ENCODE data around the gene FSD1. TPM values are rescaled to one million over a fixed set of nuclear protein-coding genes. Genes with fewer than 3 reads are reported as not detected.

The FSD1 gene
- total and polyA plus RNA-seq, 9 of the 15 experiments (the other 6 are each of a cell fraction or from before 2014, with no cell fraction given): 0.11 to 1.9 (median 0.94) TPM; not detected in 1

DNA sequence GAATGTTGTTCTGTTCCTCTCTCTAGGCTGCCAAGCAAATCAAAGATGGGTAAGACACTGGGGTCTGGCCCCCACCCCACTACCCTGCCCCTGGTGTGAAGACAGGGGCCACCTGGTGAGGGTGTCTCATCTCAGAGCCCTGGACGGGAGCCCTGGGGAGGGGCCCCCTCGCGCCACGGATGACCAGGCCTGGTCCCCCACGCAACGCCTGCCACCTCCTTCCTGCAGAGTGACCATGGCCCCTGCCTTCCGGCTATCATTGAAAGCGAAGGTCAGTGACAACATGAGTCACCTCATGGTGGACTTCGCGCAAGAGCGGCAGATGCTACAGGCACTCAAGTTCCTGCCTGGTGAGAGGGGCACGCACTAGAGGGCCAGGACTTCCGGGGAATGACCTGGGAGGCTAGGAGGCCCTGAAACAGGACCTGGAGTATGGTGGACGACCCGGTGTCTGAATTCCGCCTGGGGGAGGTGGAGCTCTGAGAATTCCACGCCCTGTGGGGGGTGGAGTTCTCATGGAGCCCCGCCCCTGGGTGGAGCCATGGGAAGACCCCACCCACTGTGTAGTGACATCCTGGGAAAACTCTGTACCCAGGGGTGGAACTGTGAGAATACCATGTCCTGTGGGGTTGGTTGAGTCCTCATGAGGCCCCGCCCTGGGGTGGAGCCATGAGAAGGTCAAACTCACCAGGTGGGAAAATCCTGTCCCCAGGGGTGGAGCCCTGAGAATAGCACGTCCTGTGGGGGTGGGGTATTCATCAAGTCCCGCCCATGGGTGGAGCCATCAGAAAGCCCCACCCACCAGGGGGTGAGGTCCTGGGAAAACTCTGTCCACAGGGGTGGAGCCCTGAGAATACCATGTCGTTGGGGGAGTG is 6.1 kb downstream of the FSD1 start (continued):
- TF ChIP-seq POLR2G (IDR thresholded peaks at IDR 0.05; ENCODE audit: low read depth, low read length): peak; percentile 79
- no peak for TF ChIP-seq KLF13 (tag; IDR thresholded peaks at IDR 0.05; ENCODE audit: borderline replicate concordance, low read depth)
- no peak for TF ChIP-seq PRMT5 (CRISPR knock-in tag; IDR thresholded peaks at IDR 0.05)
- TF ChIP-seq, protein P1, sequence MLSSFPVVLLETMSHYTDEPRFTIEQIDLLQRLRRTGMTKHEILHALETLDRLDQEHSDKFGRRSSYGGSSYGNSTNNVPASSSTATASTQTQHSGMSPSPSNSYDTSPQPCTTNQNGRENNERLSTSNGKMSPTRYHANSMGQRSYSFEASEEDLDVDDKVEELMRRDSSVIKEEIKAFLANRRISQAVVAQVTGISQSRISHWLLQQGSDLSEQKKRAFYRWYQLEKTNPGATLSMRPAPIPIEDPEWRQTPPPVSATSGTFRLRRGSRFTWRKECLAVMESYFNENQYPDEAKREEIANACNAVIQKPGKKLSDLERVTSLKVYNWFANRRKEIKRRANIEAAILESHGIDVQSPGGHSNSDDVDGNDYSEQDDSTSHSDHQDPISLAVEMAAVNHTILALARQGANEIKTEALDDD (IDR thresholded peaks at IDR 0.05): peak; percentile 63
- no peak for TF ChIP-seq ZNF436 (CRISPR knock-in tag; IDR thresholded peaks at IDR 0.05)
- no peak for TF ChIP-seq ZFP36 (IDR thresholded peaks at IDR 0.05; ENCODE audit: low read depth, low read length, partially characterized antibody)
- TF ChIP-seq NCOA4 (IDR thresholded peaks at IDR 0.05; ENCODE audit: partially characterized antibody): no peak
- TF ChIP-seq, protein P2, sequence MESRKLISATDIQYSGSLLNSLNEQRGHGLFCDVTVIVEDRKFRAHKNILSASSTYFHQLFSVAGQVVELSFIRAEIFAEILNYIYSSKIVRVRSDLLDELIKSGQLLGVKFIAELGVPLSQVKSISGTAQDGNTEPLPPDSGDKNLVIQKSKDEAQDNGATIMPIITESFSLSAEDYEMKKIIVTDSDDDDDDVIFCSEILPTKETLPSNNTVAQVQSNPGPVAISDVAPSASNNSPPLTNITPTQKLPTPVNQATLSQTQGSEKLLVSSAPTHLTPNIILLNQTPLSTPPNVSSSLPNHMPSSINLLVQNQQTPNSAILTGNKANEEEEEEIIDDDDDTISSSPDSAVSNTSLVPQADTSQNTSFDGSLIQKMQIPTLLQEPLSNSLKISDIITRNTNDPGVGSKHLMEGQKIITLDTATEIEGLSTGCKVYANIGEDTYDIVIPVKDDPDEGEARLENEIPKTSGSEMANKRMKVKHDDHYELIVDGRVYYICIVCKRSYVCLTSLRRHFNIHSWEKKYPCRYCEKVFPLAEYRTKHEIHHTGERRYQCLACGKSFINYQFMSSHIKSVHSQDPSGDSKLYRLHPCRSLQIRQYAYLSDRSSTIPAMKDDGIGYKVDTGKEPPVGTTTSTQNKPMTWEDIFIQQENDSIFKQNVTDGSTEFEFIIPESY (CRISPR knock-in tag; IDR thresholded peaks at IDR 0.05): peak; percentile 75; the same call in 1 of the 2 replicates
- no peak for TF ChIP-seq DMBX1 (CRISPR knock-in tag; IDR thresholded peaks at IDR 0.05; ENCODE audit: borderline replicate concordance)
- TF ChIP-seq MCM5 (IDR thresholded peaks at IDR 0.05; ENCODE audit: low read depth): no peak
- TF ChIP-seq SMARCB1 (IDR thresholded peaks at IDR 0.05; ENCODE audit: insufficient read length, low read depth): no peak
- no peak for TF ChIP-seq KAT8 (IDR thresholded peaks at IDR 0.05; ENCODE audit: low read depth)
- TF ChIP-seq, protein P3, sequence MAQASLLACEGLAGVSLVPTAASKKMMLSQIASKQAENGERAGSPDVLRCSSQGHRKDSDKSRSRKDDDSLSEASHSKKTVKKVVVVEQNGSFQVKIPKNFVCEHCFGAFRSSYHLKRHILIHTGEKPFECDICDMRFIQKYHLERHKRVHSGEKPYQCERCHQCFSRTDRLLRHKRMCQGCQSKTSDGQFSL (CRISPR knock-in tag; IDR thresholded peaks at IDR 0.05): no peak
- TF ChIP-seq, protein P3 (tag; IDR thresholded peaks at IDR 0.05): no peak
- TF ChIP-seq, protein P4, sequence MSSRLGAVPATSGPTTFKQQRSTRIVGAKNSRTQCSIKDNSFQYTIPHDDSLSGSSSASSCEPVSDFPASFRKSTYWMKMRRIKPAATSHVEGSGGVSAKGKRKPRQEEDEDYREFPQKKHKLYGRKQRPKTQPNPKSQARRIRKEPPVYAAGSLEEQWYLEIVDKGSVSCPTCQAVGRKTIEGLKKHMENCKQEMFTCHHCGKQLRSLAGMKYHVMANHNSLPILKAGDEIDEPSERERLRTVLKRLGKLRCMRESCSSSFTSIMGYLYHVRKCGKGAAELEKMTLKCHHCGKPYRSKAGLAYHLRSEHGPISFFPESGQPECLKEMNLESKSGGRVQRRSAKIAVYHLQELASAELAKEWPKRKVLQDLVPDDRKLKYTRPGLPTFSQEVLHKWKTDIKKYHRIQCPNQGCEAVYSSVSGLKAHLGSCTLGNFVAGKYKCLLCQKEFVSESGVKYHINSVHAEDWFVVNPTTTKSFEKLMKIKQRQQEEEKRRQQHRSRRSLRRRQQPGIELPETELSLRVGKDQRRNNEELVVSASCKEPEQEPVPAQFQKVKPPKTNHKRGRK (tag; IDR thresholded peaks at IDR 0.05): no peak
- TF ChIP-seq, protein P5, sequence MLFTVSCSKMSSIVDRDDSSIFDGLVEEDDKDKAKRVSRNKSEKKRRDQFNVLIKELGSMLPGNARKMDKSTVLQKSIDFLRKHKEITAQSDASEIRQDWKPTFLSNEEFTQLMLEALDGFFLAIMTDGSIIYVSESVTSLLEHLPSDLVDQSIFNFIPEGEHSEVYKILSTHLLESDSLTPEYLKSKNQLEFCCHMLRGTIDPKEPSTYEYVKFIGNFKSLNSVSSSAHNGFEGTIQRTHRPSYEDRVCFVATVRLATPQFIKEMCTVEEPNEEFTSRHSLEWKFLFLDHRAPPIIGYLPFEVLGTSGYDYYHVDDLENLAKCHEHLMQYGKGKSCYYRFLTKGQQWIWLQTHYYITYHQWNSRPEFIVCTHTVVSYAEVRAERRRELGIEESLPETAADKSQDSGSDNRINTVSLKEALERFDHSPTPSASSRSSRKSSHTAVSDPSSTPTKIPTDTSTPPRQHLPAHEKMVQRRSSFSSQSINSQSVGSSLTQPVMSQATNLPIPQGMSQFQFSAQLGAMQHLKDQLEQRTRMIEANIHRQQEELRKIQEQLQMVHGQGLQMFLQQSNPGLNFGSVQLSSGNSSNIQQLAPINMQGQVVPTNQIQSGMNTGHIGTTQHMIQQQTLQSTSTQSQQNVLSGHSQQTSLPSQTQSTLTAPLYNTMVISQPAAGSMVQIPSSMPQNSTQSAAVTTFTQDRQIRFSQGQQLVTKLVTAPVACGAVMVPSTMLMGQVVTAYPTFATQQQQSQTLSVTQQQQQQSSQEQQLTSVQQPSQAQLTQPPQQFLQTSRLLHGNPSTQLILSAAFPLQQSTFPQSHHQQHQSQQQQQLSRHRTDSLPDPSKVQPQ (CRISPR knock-in tag; IDR thresholded peaks at IDR 0.05; ENCODE audit: borderline replicate concordance): no peak
- TF ChIP-seq, protein P6, sequence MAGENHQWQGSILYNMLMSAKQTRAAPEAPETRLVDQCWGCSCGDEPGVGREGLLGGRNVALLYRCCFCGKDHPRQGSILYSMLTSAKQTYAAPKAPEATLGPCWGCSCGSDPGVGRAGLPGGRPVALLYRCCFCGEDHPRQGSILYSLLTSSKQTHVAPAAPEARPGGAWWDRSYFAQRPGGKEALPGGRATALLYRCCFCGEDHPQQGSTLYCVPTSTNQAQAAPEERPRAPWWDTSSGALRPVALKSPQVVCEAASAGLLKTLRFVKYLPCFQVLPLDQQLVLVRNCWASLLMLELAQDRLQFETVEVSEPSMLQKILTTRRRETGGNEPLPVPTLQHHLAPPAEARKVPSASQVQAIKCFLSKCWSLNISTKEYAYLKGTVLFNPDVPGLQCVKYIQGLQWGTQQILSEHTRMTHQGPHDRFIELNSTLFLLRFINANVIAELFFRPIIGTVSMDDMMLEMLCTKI (IDR thresholded peaks at IDR 0.05; ENCODE audit: partially characterized antibody): no peak
